ENCODE measurements around the gene BCAR3. TPM values are rescaled to one million over a fixed set of nuclear protein-coding genes. Genes with fewer than 3 reads are reported as not detected.

The BCAR3 gene
- total RNA-seq, 4 donors from 2014 or later: 29.6 to 46.7 (median 37.0) TPM

DNA sequence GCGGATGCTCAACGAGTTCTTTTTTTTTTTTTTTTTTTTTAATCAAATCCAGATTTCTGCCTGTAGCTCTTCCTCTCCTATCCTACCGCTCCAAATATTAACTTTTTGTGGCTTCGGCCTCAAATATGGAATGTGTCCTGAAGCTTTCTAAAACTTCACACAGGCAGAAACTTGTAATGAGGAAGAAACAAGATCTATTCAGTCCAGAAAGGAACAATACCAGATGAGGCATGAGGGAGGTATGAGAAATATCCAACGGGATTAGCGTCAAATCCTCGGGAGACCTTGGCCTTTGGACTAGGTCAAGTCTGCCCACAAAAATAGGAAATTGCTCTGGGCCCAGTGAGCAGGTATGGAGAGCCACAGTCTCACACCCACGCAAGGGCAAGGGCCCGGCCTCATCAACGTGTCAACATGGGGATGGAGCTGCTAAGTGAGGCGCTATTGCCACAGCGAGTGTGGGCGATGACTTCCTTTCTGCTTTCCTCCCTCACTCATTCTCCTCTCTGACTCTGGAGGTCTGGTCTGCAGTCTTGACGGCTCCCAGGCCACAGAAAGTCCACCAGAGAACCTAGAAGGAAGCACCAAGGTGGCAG is 66.6 kb downstream of the BCAR3 start:
- no peaks in the 10 kb centered on the region for H3K36me3 ChIP-seq
- peak overlapping the region in 2 of 3 donors; percentile 52 to 54 for H3K27ac ChIP-seq
- peaks cover 15 to 37% of the 10 kb centered on the region in 2 donors for H3K4me1 ChIP-seq
- DNase-seq: no peak
- H3K9me3 ChIP-seq: no peaks in the 10 kb centered on the region
- 76 to 87% methylated on average over 14 of the region's 14 CpGs for WGBS, 2 donors
- no peaks in the 10 kb centered on the region for H3K27me3 ChIP-seq
- intact Hi-C loops (cut with DNase I): no loop called here
- no peak overlapping the region for H3K4me3 ChIP-seq (replicated peaks in 1 of 3)
- no peak for TF ChIP-seq POLR2A (IDR thresholded peaks at IDR 0.05)
- TF ChIP-seq, protein P1, sequence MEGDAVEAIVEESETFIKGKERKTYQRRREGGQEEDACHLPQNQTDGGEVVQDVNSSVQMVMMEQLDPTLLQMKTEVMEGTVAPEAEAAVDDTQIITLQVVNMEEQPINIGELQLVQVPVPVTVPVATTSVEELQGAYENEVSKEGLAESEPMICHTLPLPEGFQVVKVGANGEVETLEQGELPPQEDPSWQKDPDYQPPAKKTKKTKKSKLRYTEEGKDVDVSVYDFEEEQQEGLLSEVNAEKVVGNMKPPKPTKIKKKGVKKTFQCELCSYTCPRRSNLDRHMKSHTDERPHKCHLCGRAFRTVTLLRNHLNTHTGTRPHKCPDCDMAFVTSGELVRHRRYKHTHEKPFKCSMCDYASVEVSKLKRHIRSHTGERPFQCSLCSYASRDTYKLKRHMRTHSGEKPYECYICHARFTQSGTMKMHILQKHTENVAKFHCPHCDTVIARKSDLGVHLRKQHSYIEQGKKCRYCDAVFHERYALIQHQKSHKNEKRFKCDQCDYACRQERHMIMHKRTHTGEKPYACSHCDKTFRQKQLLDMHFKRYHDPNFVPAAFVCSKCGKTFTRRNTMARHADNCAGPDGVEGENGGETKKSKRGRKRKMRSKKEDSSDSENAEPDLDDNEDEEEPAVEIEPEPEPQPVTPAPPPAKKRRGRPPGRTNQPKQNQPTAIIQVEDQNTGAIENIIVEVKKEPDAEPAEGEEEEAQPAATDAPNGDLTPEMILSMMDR (IDR thresholded peaks at IDR 0.05): no peak

- Histone ChIP-seq H3K36me3 (no peaks in the 10 kb centered on the region), H3K27ac (peak overlapping the region; percentile 52 to 61 (median 53)), H3K4me1 (peaks cover 15 to 43% of the 10 kb centered on the region in 2 donors), H3K9me3 (no peaks in the 10 kb centered on the region), H3K27me3 (no peaks in the 10 kb centered on the region), H3K4me3 (replicated peaks in 1 of 3) (no peak overlapping the region)
- 81 to 87% methylated on average over 7 of the region's 7 CpGs for WGBS, 2 donors
- TF ChIP-seq POLR2A (IDR thresholded peaks at IDR 0.05): no peak
- TF ChIP-seq, protein P1 (IDR thresholded peaks at IDR 0.05): no peak
- DNase-seq: no peak
- intact Hi-C loops (cut with DNase I): no loop called here
Measured at GRCh38 chr1:93614541-93614940, 67.1 kb downstream of the BCAR3 start.

GRCh38 chr1:93613898-93614297 is 67.7 kb downstream of the BCAR3 start:
- peak; percentile 59 to 70 for DNase-seq
- WGBS, 2 donors: 22 to 46% methylated on average over 11 of the region's 11 CpGs
- peak in 1 of 2 donors; percentile 9 for TF ChIP-seq POLR2A (IDR thresholded peaks at IDR 0.05)
- TF ChIP-seq, protein P1 (IDR thresholded peaks at IDR 0.05): no peak
- Histone ChIP-seq H3K9me3 (no peaks in the 10 kb centered on the region), H3K27ac (peak overlapping the region; percentile 52 to 61 (median 53)), H3K4me1 (peaks cover 15 to 49% of the 10 kb centered on the region in 2 donors), H3K36me3 (no peaks in the 10 kb centered on the region), H3K27me3 (no peaks in the 10 kb centered on the region), H3K4me3 (replicated peaks in 1 of 3) (peak overlapping the region in 2 of 3 donors; percentile 3 to 16)
- intact Hi-C loops (cut with DNase I): no loop called here

- TF ChIP-seq, protein P1 (IDR thresholded peaks at IDR 0.05): no peak
- no peak for TF ChIP-seq POLR2A (IDR thresholded peaks at IDR 0.05)
- no peaks in the 10 kb centered on the region for H3K27me3 ChIP-seq
- no peaks in the 10 kb centered on the region for H3K9me3 ChIP-seq
- H3K4me3 ChIP-seq (replicated peaks in 1 of 3): no peak overlapping the region
- intact Hi-C loops (cut with DNase I): no loop called here
- no peak overlapping the region for H3K27ac ChIP-seq
- H3K36me3 ChIP-seq: no peaks in the 10 kb centered on the region
- H3K4me1 ChIP-seq: peaks cover 27 to 62% of the 10 kb centered on the region in 2 donors
- WGBS, 2 donors: 68 to 86% methylated on average over 3 of the region's 3 CpGs
- DNase-seq: no peak
Measured at GRCh38 chr1:93612510-93612909, 69.1 kb downstream of the BCAR3 start.

DNA sequence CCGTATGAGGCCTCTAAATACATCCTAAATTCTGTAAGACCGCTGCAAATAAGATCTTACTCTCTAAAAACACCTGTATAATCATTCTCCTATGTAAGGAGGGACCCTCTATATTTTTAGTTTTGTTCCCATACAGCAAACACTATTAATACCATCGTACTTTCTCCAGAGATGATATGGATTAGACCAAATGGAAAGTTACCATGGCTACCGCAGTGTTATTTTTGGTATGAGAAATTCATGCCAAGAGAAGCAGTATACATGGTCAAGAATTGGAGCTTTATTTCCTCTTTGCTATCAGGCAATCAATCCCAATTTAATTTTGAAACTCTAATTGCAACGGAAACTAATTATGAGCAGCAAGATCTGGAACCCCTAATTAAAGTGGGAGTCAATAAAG is 70.0 kb downstream of the BCAR3 start:
- no peak overlapping the region for H3K4me3 ChIP-seq (replicated peaks in 1 of 3)
- WGBS, 2 donors: 84 to 88% methylated on average over 5 of the region's 5 CpGs
- H3K4me1 ChIP-seq: peaks cover 23 to 56% of the 10 kb centered on the region in 2 donors
- no peaks in the 10 kb centered on the region for H3K9me3 ChIP-seq
- H3K27ac ChIP-seq: no peak overlapping the region
- no peaks in the 10 kb centered on the region for H3K27me3 ChIP-seq
- intact Hi-C loops (cut with DNase I): no loop called here
- TF ChIP-seq, protein P1 (IDR thresholded peaks at IDR 0.05): no peak
- no peak for TF ChIP-seq POLR2A (IDR thresholded peaks at IDR 0.05)
- DNase-seq: no peak
- H3K36me3 ChIP-seq: no peaks in the 10 kb centered on the region
